Colonic mucosa (tissue), 4 donors: Measurements from ENCODE around the gene UCN2. TPM values are rescaled to one million over a fixed set of nuclear protein-coding genes. Genes with fewer than 3 reads are reported as not detected.
A peak's percentile ranks its signal among the peaks of the same experiment; 100 is the strongest.
"Not testable (repeated sequence)": the region's sequence is repeated elsewhere in the genome, so short reads cannot be mapped to it uniquely, and the experiment has no call there.

Experiments used
- DNase-seq: peaks from one replicate; pipeline ENCODE4 v3.0.0-alpha.2; 2020
- H3K27ac ChIP-seq: fragments of 200-600 bp; one replicate; pipeline ENCODE4 v1.8.0; 2021
- H3K27me3 ChIP-seq: fragments of 200-600 bp; one replicate; pipeline ENCODE4 v1.8.0; 2021
- H3K36me3 ChIP-seq: fragments of 200-600 bp; one replicate; pipeline ENCODE4 v1.8.0; 2021
- H3K4me1 ChIP-seq: fragments of 200-600 bp; one replicate; pipeline ENCODE4 v1.8.0; 2021; ENCODE audit warnings: mild to moderate bottlenecking
- H3K4me3 ChIP-seq: fragments of 200-600 bp; one replicate; pipeline ENCODE4 v1.8.0; 2021
- H3K9ac ChIP-seq, 2 donors: one replicate each; pipeline ENCODE4 v1.7.0; 2013; ENCODE audit warnings: control low read depth in 2 of 2, low read depth in 2 of 2, low read length in 2 of 2
- H3K9me3 ChIP-seq: fragments of 200-600 bp; one replicate; pipeline ENCODE4 v1.8.0; 2021
- intact Hi-C: fragments of 100-400 bp; cut with DNase I; formaldehyde crosslinking; loops from one replicate; pipeline ENCODE4 v1.14.1; 2022
- total RNA-seq, 2 donors: library from RNA; stranded (reverse); fragmentation: NEBNext Ultra II Directional in 1 of 2; extraction: Animal tissue kit (Norgen Biotek cat#: 25700) in 1 of 2; gene quantifications; one replicate each; pipeline ENCODE4 v1.2.1, GENCODE V29; 2021
- TF ChIP-seq, protein P1 (sequence below): fragments of 200-600 bp; IDR thresholded peaks from one replicate; pipeline ENCODE4 v1.8.0; 2022; ENCODE audit warnings: antibody characterized with exemption, mild to moderate bottlenecking
- donor health status: healthy.
- donor health status: DM: no; HTN: no; CAD: no.
- donor health status: DM: no; HTN: no; CAD: no.

The UCN2 gene
- total RNA-seq, 2 donors from 2014 or later: not detected

DNA sequence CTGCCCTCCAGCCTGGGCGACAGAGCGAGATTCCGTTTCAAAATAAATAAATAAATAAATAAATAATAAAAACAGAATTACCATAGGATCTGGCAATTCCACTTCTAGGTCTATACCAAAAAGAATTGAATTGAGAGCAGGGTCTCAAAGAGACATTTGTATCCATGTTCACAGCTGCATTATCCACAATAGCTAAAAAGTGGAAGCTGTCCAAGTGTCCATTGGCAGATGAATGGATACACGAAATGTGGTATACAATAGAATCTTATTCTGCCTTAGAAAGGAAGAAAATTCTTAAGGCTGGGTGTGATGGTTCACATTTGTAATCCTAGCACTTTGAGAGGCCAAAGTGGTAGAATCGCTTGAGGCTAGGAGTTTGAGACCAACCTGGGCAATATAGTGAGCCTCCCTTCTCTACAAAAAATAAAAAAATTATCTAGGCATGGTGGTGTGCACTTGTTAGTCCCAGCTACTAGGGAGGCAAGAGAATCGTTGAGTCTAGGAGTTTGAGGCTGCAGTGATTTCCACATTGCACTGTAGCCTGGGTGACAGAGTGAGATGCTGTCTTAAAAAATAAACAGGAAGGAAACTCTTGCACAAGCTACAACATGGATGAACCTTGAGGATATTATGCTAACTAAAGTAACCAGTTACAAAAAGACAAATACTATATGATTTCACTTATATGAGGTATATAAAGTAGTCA is 31.2 kb downstream of the UCN2 start:
- no peaks in the 10 kb centered on the region for H3K9me3 ChIP-seq
- H3K4me3 ChIP-seq: no peak overlapping the region
- TF ChIP-seq, protein P1, sequence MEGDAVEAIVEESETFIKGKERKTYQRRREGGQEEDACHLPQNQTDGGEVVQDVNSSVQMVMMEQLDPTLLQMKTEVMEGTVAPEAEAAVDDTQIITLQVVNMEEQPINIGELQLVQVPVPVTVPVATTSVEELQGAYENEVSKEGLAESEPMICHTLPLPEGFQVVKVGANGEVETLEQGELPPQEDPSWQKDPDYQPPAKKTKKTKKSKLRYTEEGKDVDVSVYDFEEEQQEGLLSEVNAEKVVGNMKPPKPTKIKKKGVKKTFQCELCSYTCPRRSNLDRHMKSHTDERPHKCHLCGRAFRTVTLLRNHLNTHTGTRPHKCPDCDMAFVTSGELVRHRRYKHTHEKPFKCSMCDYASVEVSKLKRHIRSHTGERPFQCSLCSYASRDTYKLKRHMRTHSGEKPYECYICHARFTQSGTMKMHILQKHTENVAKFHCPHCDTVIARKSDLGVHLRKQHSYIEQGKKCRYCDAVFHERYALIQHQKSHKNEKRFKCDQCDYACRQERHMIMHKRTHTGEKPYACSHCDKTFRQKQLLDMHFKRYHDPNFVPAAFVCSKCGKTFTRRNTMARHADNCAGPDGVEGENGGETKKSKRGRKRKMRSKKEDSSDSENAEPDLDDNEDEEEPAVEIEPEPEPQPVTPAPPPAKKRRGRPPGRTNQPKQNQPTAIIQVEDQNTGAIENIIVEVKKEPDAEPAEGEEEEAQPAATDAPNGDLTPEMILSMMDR: no peak
- intact Hi-C loops: no loop called here
- no peak overlapping the region for H3K27ac ChIP-seq
- H3K4me1 ChIP-seq: no peaks in the 10 kb centered on the region
- DNase-seq: no peak
- H3K36me3 ChIP-seq: no peaks in the 10 kb centered on the region
- no peaks in the 10 kb centered on the region for H3K27me3 ChIP-seq
- no peak overlapping the region for H3K9ac ChIP-seq

DNA sequence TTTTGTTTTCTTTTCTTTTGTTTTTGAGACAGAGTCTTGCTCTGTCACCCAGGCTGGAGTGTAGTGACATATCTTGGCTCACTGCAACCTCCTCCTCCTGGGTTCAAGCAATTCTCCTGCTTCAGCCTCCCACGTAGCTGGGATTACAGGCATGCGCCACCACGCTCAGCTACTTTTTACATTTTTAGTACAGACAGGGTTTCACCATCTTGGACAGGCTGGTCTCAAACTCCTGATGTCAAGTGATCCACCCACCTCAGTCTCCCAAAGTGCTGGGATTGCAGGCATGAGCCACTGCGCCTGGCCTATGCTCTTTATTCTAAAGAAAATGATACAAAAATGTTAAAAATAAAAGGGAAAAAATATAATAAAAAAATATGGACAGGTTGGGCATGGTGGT is 32.9 kb downstream of the UCN2 start:
- H3K27me3 ChIP-seq, DNase-seq, H3K27ac ChIP-seq, H3K4me3 ChIP-seq, H3K9ac ChIP-seq, H3K4me1 ChIP-seq, H3K36me3 ChIP-seq, H3K9me3 ChIP-seq, intact Hi-C loops: not testable (repeated sequence)

DNA sequence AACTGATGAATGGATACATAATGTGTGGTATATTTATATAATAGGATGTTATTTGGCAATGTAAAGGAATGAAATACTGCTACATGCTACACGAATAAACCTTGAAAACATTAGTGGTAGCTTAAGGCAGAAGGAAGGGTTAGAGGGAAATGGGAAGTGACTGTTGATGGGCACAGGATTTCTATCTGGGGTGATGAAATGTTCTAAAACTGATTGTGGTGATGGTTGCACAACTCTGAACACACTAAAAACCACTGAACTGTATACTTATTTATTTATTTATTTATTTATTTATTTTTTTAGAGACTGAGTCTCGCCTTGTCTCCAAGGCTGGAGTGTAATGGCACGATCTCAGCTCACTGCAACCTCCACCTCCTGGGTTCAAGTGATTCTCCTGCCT is 34.8 kb downstream of the UCN2 start:
- no peaks in the 10 kb centered on the region for H3K9me3 ChIP-seq
- no peak for DNase-seq
- H3K4me3 ChIP-seq: no peak overlapping the region
- TF ChIP-seq, protein P1: no peak
- intact Hi-C loops: no loop called here
- H3K4me1 ChIP-seq: no peaks in the 10 kb centered on the region
- no peaks in the 10 kb centered on the region for H3K27me3 ChIP-seq
- H3K27ac ChIP-seq: no peak overlapping the region
- H3K36me3 ChIP-seq: no peaks in the 10 kb centered on the region
- H3K9ac ChIP-seq: no peak overlapping the region

DNA sequence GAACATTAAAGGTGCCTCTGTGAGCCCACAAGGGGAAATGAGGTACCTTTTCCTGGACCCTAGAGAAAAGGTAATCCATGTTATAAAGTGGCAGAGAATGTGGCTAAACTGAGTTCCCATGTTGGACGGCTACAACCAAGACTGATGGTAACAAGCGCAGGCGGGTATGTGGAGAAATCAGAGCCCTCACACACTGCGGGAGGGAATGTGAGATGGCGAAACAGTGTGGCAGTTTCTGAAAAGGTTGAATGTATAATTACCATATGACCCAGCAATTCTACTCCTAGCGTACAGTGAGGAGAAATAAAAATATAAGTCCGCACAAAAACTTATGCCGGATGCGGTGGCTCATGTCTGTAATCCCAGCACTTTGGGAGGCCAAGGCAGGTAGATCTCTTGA is 35.5 kb downstream of the UCN2 start:
- no peak overlapping the region for H3K4me3 ChIP-seq
- TF ChIP-seq, protein P1: no peak
- no peak overlapping the region for H3K27ac ChIP-seq
- H3K27me3 ChIP-seq: no peaks in the 10 kb centered on the region
- no peaks in the 10 kb centered on the region for H3K36me3 ChIP-seq
- no peaks in the 10 kb centered on the region for H3K9me3 ChIP-seq
- DNase-seq: no peak
- intact Hi-C loops: no loop called here
- no peaks in the 10 kb centered on the region for H3K4me1 ChIP-seq
- H3K9ac ChIP-seq: no peak overlapping the region

DNA sequence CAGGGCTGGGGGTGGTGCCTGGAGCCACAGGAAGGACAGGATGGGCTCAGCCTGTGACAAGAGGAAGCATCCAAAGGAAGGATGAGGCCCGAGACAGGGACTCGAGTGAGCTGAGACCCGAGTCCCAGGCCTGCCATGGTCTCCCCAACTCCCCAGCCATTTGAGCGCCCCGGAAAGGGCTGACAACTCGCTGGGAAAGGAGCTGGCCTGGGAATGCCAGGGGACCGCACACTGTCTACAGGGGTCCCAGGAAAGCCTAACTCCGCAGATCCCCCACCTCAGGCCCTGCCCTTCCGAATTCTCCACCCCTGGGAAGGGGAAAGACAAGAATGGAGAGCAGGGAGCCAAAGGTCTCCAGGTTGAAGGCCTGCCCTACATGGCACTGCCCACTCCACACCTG is 38.6 kb downstream of the UCN2 start:
- H3K9ac ChIP-seq: no peak overlapping the region

DNA sequence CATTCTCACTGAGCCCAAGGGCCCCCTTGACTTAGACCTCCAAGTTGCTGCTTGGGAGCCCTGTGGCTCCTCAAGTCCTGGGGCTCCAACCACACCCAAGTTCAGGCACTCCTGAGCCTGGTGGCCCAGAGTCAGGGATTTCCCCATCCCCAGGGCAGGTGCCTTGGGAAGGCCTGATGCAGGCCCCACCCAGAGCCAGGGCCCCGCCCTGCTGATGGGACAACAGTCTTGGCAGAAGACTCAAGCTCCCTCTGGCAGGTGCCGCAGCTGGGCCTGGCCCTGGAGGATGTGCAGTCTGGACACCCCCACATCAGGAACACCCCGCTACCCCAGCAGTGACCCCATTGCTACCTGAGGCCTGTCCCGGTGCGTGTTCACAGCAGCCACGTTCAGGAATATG is 41.9 kb downstream of the UCN2 start:
- Histone ChIP-seq H3K27ac (no peak overlapping the region), H3K4me3 (no peak overlapping the region), H3K36me3 (no peaks in the 10 kb centered on the region), H3K9ac (no peak overlapping the region), H3K4me1 (no peaks in the 10 kb centered on the region), H3K27me3 (no peaks in the 10 kb centered on the region), H3K9me3 (no peaks in the 10 kb centered on the region)
- intact Hi-C loops: no loop called here
- peak; percentile 31 for DNase-seq
- TF ChIP-seq, protein P1: no peak

More for the DNA sequence above, 38.6 kb downstream of the UCN2 start:
- H3K4me3 ChIP-seq: no peak overlapping the region
- no peaks in the 10 kb centered on the region for H3K4me1 ChIP-seq
- TF ChIP-seq, protein P1: no peak
- H3K27me3 ChIP-seq: no peaks in the 10 kb centered on the region
- H3K9me3 ChIP-seq: no peaks in the 10 kb centered on the region
- H3K36me3 ChIP-seq: no peaks in the 10 kb centered on the region
- intact Hi-C loops: no loop called here
- DNase-seq: no peak
- no peak overlapping the region for H3K27ac ChIP-seq
